OCI-LY3 (cell line): ENCODE results near the gene GKAP1.
"Not testable (repeated sequence)": the region's sequence is repeated elsewhere in the genome, so short reads cannot be mapped to it uniquely, and the experiment has no call there.

ENCODE experiments used
- H2AFZ ChIP-seq: fragments of 200-600, 300-600 bp; shearing (Covaris generic); 2 replicates; pipeline ENCODE4 v1.6.0; 2014; ENCODE audit warnings: antibody characterized with exemption, low read depth, low read length
- H3K27ac ChIP-seq: fragments of 200-600, 300-600 bp; sonication (generic); 2 replicates; pipeline ENCODE4 v1.5.1; 2014; ENCODE audit warnings: mild to moderate bottlenecking, low read length, moderate library complexity, mixed read lengths
- H3K27me3 ChIP-seq: fragments of 200-600, 300-600 bp; sonication (generic); 2 replicates; pipeline ENCODE4 v1.6.1; 2014; ENCODE audit warnings: low read depth, low read length, mixed read lengths
- H3K36me3 ChIP-seq: fragments of 200-600, 300-600 bp; sonication (generic); replicated peaks from 2 replicates; pipeline ENCODE3; 2014; ENCODE audit warnings: low read depth, low read length, mixed read lengths
- H3K4me1 ChIP-seq: fragments of 300-600, 200-600 bp; sonication (generic); 2 replicates; pipeline ENCODE4 v1.6.1; 2014; ENCODE audit warnings: low read length, mixed read lengths
- H3K4me2 ChIP-seq: fragments of 200-600, 300-600 bp; sonication (generic); 2 replicates; pipeline ENCODE4 v1.6.1; 2014; ENCODE audit warnings: low read length, mixed read lengths
- H3K4me3 ChIP-seq: fragments of 300-600, 200-600 bp; sonication (generic); 2 replicates; pipeline ENCODE4 v1.5.1; 2014; ENCODE audit warnings: antibody characterized with exemption, mild to moderate bottlenecking, low read length, moderate library complexity
- H3K79me2 ChIP-seq: fragments of 300-600, 200-600 bp; shearing (Covaris generic); 2 replicates; pipeline ENCODE4 v1.6.1; 2014; ENCODE audit warnings: mild to moderate bottlenecking, low read length, mixed read lengths
- H3K9ac ChIP-seq: fragments of 300-600, 200-600 bp; shearing (Covaris generic); 2 replicates; pipeline ENCODE4 v1.6.0; 2014; ENCODE audit warnings: mild to moderate bottlenecking, low read length, moderate library complexity
- H3K9me3 ChIP-seq: fragments of 200-600, 300-600 bp; shearing (Covaris generic); 2 replicates; pipeline ENCODE4 v1.6.1; 2014; ENCODE audit warnings: low read length, mixed read lengths; ENCODE audit not compliant: insufficient read depth
- H4K20me1 ChIP-seq: fragments of 200-600, 300-600 bp; sonication (generic); 2 replicates; pipeline ENCODE4 v1.6.1; 2016; ENCODE audit warnings: low read length, mixed read lengths; ENCODE audit not compliant: insufficient read depth
- CTCF ChIP-seq: fragments of 200-600, 300-600 bp; sonication (generic); IDR thresholded peaks from 2 replicates; pipeline ENCODE4 v1.5.1; 2014; ENCODE audit warnings: antibody characterized with exemption, low read length, low read depth
- EZH2phosphoT487 ChIP-seq: fragments of 200-600 bp; shearing (Covaris generic); IDR thresholded peaks from 2 replicates; pipeline ENCODE4 v1.6.1; 2018; ENCODE audit warnings: antibody characterized with exemption, mixed run types, low read depth

The GKAP1 gene

GRCh38 chr9:83754383-83754977, 63.1 kb downstream of the GKAP1 start:
- TF ChIP-seq EZH2phosphoT487 (no peak), CTCF (no peak)
- no peak overlapping the region for H2AFZ ChIP-seq
- H3K36me3 ChIP-seq, result no peaks in the 10 kb centered on the region
- no peak overlapping the region for H3K4me2 ChIP-seq
- no peaks in the 10 kb centered on the region for H3K9me3 ChIP-seq
- H3K4me1 ChIP-seq, result peaks cover 12% of the 10 kb centered on the region; the same call in 1 of the 2 replicates
- no peak overlapping the region for H3K9ac ChIP-seq
- H3K27ac ChIP-seq, result no peak overlapping the region
- H4K20me1 ChIP-seq, result no peaks in the 10 kb centered on the region
- H3K27me3 ChIP-seq, result no peaks in the 10 kb centered on the region
- no peak overlapping the region for H3K4me3 ChIP-seq
- H3K79me2 ChIP-seq, result no peaks in the 10 kb centered on the region

- H3K4me1 ChIP-seq, result peaks cover 11% of the 10 kb centered on the region; the same call in 1 of the 2 replicates
Measured at GRCh38 chr9:83749706-83750105, 67.9 kb downstream of the GKAP1 start.

DNA sequence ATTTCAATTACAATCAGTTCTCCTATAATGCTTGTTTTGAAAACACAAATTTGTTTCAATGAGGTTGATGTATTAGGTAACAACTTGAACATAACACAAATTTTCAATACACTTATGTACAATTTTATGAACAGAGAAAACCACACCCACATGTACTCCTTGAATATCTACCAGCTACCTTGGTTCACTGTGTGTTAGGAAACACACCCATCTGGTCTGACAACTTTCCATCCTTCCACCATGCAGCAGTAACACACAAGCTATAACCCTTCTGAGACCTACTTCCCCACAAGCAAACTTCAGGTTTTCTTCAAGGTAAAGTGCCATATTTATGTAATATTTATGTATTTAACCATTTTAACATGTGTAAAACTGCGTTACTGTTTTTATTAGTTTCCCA, 73.4 kb downstream of the GKAP1 start:
- TF ChIP-seq EZH2phosphoT487 (no peak), CTCF (no peak)
- H3K36me3 ChIP-seq, result peaks cover 1% of the 10 kb centered on the region
- no peak overlapping the region for H3K4me3 ChIP-seq

More at GRCh38 chr9:83749706-83750105, 67.9 kb downstream of the GKAP1 start:
- H3K27me3 ChIP-seq, result no peaks in the 10 kb centered on the region
- no peak overlapping the region for H3K9ac ChIP-seq
- no peak overlapping the region for H3K4me2 ChIP-seq
- H3K36me3 ChIP-seq, result no peaks in the 10 kb centered on the region
- no peak overlapping the region for H2AFZ ChIP-seq
- H3K4me3 ChIP-seq, result no peak overlapping the region
- H4K20me1 ChIP-seq, result no peaks in the 10 kb centered on the region
- H3K9me3 ChIP-seq, result no peaks in the 10 kb centered on the region
- no peak overlapping the region for H3K27ac ChIP-seq
- H3K79me2 ChIP-seq, result no peaks in the 10 kb centered on the region
- TF ChIP-seq CTCF, result no peak
- no peak for TF ChIP-seq EZH2phosphoT487

DNA sequence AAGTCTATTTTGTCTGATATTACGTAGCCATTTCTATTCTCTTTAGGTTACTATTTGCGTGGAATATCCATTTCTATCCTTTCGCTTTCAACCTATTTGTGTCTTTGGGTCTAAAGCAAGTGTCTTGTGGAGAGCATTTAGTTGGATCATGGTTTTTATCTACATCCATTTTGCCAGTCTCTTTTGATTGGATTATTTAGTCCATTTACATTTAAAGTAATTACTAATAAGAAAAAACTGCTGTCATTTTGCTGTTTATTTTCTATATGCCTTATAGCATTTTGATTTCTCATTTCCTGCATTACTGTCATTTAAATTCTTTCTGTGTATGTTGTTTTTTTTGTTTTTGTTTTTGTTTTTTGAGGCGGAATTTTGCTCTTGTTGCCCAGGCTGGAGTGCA, 83.8 kb downstream of the GKAP1 start:
- Histone ChIP-seq H3K4me1 (no peaks in the 10 kb centered on the region), H3K9me3 (no peaks in the 10 kb centered on the region), H3K36me3 (no peaks in the 10 kb centered on the region), H4K20me1 (no peaks in the 10 kb centered on the region), H3K4me3 (no peak overlapping the region), H2AFZ (no peak overlapping the region), H3K79me2 (no peaks in the 10 kb centered on the region), H3K4me2 (no peak overlapping the region), H3K27me3 (no peaks in the 10 kb centered on the region), H3K27ac (no peak overlapping the region), H3K9ac (no peak overlapping the region)
- TF ChIP-seq CTCF, result no peak
- no peak for TF ChIP-seq EZH2phosphoT487

More for the DNA sequence above, 73.4 kb downstream of the GKAP1 start:
- no peak overlapping the region for H3K9ac ChIP-seq
- H3K79me2 ChIP-seq, result no peaks in the 10 kb centered on the region
- H3K27ac ChIP-seq, result no peak overlapping the region
- no peaks in the 10 kb centered on the region for H4K20me1 ChIP-seq
- H3K9me3 ChIP-seq, result no peaks in the 10 kb centered on the region
- no peak overlapping the region for H2AFZ ChIP-seq
- no peaks in the 10 kb centered on the region for H3K27me3 ChIP-seq
- H3K4me1 ChIP-seq, result no peaks in the 10 kb centered on the region
- H3K4me2 ChIP-seq, result no peak overlapping the region

GRCh38 chr9:83728591-83729368, 88.8 kb downstream of the GKAP1 start:
- H3K36me3 ChIP-seq, H3K9me3 ChIP-seq, H4K20me1 ChIP-seq, H3K27ac ChIP-seq, H3K4me1 ChIP-seq, H3K79me2 ChIP-seq, H3K4me2 ChIP-seq, H3K27me3 ChIP-seq, H2AFZ ChIP-seq, H3K9ac ChIP-seq, H3K4me3 ChIP-seq: not testable (repeated sequence)
